GM18951 (cell line): Measurements from ENCODE around the gene PPP2R5C.
A peak's percentile ranks its signal among the peaks of the same experiment; 100 is the strongest.

Experiments used
- POLR2A ChIP-seq: IDR thresholded peaks from 4 replicates; pipeline ENCODE4 v1.6.1; 2011; ENCODE audit warnings: mild to moderate bottlenecking; ENCODE audit not compliant: insufficient read length, insufficient read depth; ENCODE audit errors: extremely low read depth
- in situ Hi-C: fragments of 300-500 bp; cut with MboI; formaldehyde crosslinking; loops from one replicate; pipeline ENCODE4 v1.12.0; 2022; ENCODE audit warnings: low sequenced_read_pairs, mixed read lengths, inconsistent platforms; ENCODE audit not compliant: unreplicated experiment

The PPP2R5C gene

GRCh38 chr14:101959277-101959676 is 197.8 kb downstream of the PPP2R5C start:
- no peak for TF ChIP-seq POLR2A
- in situ Hi-C loops, result no loop called here

- TF ChIP-seq POLR2A, result no peak
- in situ Hi-C loops, result loop anchor here (10.0 kb wide), 1 partner anchor 355 kb away; the partner anchor contains the start of gene ZNF839
Observed at GRCh38 chr14:101960225-101960624, 198.7 kb downstream of the PPP2R5C start.

GRCh38 chr14:101961011-101961721 is 199.7 kb downstream of the PPP2R5C start:
- no peak for TF ChIP-seq POLR2A
- in situ Hi-C loops, result loop anchor here (10.0 kb wide), 1 partner anchor 354 kb away; the partner anchor contains the start of gene ZNF839

- in situ Hi-C loops, result loop anchor here (10.0 kb wide), 1 partner anchor 353 kb away; the partner anchor contains the start of gene ZNF839
- TF ChIP-seq POLR2A, result no peak
Observed at GRCh38 chr14:101961746-101962502, 200.4 kb downstream of the PPP2R5C start.

- in situ Hi-C loops, result loop anchor here (10.0 kb wide), 1 partner anchor 352 kb away; the partner anchor contains the start of gene ZNF839
- no peak for TF ChIP-seq POLR2A
Observed at GRCh38 chr14:101962503-101962874, 201.0 kb downstream of the PPP2R5C start.

GRCh38 chr14:101963052-101963451 is 201.5 kb downstream of the PPP2R5C start:
- in situ Hi-C loops, result loop anchor here (10.0 kb wide), 1 partner anchor 352 kb away; the partner anchor contains the start of gene ZNF839
- no peak for TF ChIP-seq POLR2A

GRCh38 chr14:101963656-101964296 is 202.3 kb downstream of the PPP2R5C start:
- in situ Hi-C loops, result loop anchor here (10.0 kb wide), 1 partner anchor 351 kb away; the partner anchor contains the start of gene ZNF839
- no peak for TF ChIP-seq POLR2A

- in situ Hi-C loops, result loop anchor here (10.0 kb wide), 1 partner anchor 350 kb away; the partner anchor contains the start of gene ZNF839
- TF ChIP-seq POLR2A, result peak; percentile 93
Observed at GRCh38 chr14:101964297-101965180, 203.0 kb downstream of the PPP2R5C start, which contains the start of gene DYNC1H1. Gene DYNC1H1 (plus strand): TSS chr14:101964573. CDS start chr14:101964692, 119 bp downstream.

GRCh38 chr14:101965181-101965544 is 203.7 kb downstream of the PPP2R5C start:
- TF ChIP-seq POLR2A, result peak; percentile 21
- in situ Hi-C loops, result loop anchor here (10.0 kb wide), 1 partner anchor 350 kb away; the partner anchor contains the start of gene ZNF839

- no peak for TF ChIP-seq POLR2A
- in situ Hi-C loops, result loop anchor here (10.0 kb wide), 1 partner anchor 349 kb away; the partner anchor contains the start of gene ZNF839
Observed at GRCh38 chr14:101965770-101966722, 204.5 kb downstream of the PPP2R5C start.

- TF ChIP-seq POLR2A, result no peak
- in situ Hi-C loops, result loop anchor here (10.0 kb wide), 1 partner anchor 348 kb away; the partner anchor contains the start of gene ZNF839
Observed at GRCh38 chr14:101966742-101967141, 205.2 kb downstream of the PPP2R5C start.
